Loucy (cell line): ENCODE data around the gene KIF2C.

ENCODE experiments used
- H2AFZ ChIP-seq: fragments of 200-600 bp; sonication (generic); 2 replicates; pipeline ENCODE4 v1.6.0; 2016; ENCODE audit warnings: antibody characterized with exemption, mild to moderate bottlenecking, low read length, moderate library complexity
- H3F3A ChIP-seq: fragments of 200-600 bp; 2 replicates; pipeline ENCODE4 v1.6.0; 2016; ENCODE audit warnings: antibody characterized with exemption, low read depth, mild to moderate bottlenecking
- H3K27me3 ChIP-seq: fragments of 200-600 bp; sonication (generic); 2 replicates; pipeline ENCODE4 v1.6.1; 2014; ENCODE audit warnings: low read length, mild to moderate bottlenecking; ENCODE audit not compliant: insufficient read depth, poor library complexity, severe bottlenecking
- H3K36me3 ChIP-seq: fragments of 200-600 bp; sonication (generic); 2 replicates; pipeline ENCODE4 v1.6.1; 2016; ENCODE audit warnings: low read length; ENCODE audit not compliant: insufficient read depth
- H3K4me1 ChIP-seq: fragments of 200-600 bp; sonication (generic); 2 replicates; pipeline ENCODE4 v1.5.1; 2014; ENCODE audit warnings: low read length, mild to moderate bottlenecking; ENCODE audit not compliant: insufficient read depth, poor library complexity, severe bottlenecking
- H3K4me2 ChIP-seq: fragments of 200-600 bp; sonication (generic); 2 replicates; pipeline ENCODE4 v1.6.0; 2014; ENCODE audit warnings: antibody characterized with exemption, low read length, low read depth, mild to moderate bottlenecking; ENCODE audit not compliant: poor library complexity, severe bottlenecking
- H3K4me3 ChIP-seq: fragments of 200-600 bp; sonication (generic); 2 replicates; pipeline ENCODE4 v1.5.1; 2014; ENCODE audit warnings: low read length, mild to moderate bottlenecking, mixed read lengths; ENCODE audit not compliant: poor library complexity, severe bottlenecking
- H3K79me2 ChIP-seq: fragments of 200-600 bp; sonication (generic); 2 replicates; pipeline ENCODE4 v1.6.1; 2014; ENCODE audit warnings: low read length; ENCODE audit not compliant: insufficient read depth
- H3K9ac ChIP-seq: fragments of 200-600 bp; sonication (generic); 2 replicates; pipeline ENCODE4 v1.6.0; 2014; ENCODE audit warnings: mild to moderate bottlenecking, low read depth, low read length, moderate library complexity; ENCODE audit not compliant: poor library complexity, severe bottlenecking
- H3K9me2 ChIP-seq: fragments of 200-600 bp; sonication (generic); replicated peaks from 2 replicates; pipeline ENCODE4 v1.6.1; 2016; ENCODE audit warnings: low read depth, low read length, mixed read lengths
- H3K9me3 ChIP-seq: fragments of 200-600 bp; sonication (generic); 2 replicates; pipeline ENCODE4 v1.6.1; 2014; ENCODE audit warnings: mild to moderate bottlenecking, antibody characterized with exemption, low read length, low read depth; ENCODE audit not compliant: insufficient read depth
- H4K20me1 ChIP-seq: fragments of 200-600 bp; sonication (generic); 2 replicates; pipeline ENCODE4 v1.6.0; 2014; ENCODE audit warnings: antibody characterized with exemption, low read length, mild to moderate bottlenecking; ENCODE audit not compliant: insufficient read depth, poor library complexity, severe bottlenecking
- EZH2phosphoT487 ChIP-seq: fragments of 200-600 bp; IDR thresholded peaks from 2 replicates; pipeline ENCODE4 v1.6.1; 2018; ENCODE audit warnings: antibody characterized with exemption, mild to moderate bottlenecking, moderate library complexity, borderline replicate concordance
- TF ChIP-seq, protein P1 (sequence below): fragments of 200-600 bp; sonication (generic); conservative IDR thresholded peaks from 2 replicates; pipeline ENCODE4 v1.5.1; 2014; ENCODE audit warnings: mild to moderate bottlenecking, antibody characterized with exemption, low read length

Gene KIF2C

DNA sequence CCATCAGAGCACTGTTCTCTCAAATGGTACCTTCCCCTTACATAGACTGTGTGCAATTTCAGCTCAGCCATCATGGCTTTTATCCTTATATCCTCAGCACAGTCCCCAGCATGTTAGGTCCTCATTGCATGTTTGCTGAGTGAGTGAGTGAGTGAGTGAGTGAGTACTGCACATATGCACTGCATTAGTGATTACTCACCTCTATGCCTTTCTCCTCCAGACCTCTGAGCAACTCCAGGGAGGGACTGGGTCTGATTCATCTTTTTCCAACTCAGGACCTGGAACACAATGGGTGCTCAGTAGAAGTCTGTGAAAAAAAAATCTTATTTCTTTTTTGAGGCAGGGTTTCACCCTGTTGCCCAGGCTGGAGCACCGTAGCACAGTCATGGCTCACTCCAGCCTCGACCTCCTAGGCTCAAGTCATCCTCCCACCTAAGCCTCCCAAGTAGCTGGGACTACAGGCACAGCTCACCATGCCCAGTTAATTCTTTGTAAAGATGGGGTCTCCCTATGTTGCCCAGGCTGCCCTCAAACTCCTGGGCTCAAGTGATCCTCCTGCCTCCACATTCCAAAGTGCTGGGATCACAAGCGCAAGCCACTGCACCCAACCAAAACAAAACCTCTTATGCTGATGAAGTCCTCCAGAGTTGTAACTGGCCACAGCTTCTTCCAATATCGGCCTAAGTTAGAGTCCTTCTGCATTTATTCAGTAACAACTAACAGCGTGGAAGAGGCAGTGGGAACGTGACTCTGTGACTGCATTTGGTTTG, 32.3 kb upstream of the KIF2C start:
- no peak overlapping the region for H2AFZ ChIP-seq

GRCh38 chr1:44707959-44708831, 31.4 kb upstream of the KIF2C start:
- H3K4me1 ChIP-seq: no peaks in the 10 kb centered on the region
- H2AFZ ChIP-seq: peak overlapping the region; percentile 68
- no peak overlapping the region for H3K9ac ChIP-seq

More for the DNA sequence above, 32.3 kb upstream of the KIF2C start:
- Histone ChIP-seq H4K20me1 (no peaks in the 10 kb centered on the region), H3K9ac (no peak overlapping the region), H3K9me3 (no peaks in the 10 kb centered on the region), H3F3A (no peaks in the 10 kb centered on the region), H3K4me3 (no peak overlapping the region), H3K36me3 (no peaks in the 10 kb centered on the region), H3K27me3 (no peaks in the 10 kb centered on the region), H3K4me2 (no peak overlapping the region), H3K4me1 (no peaks in the 10 kb centered on the region), H3K79me2 (no peaks in the 10 kb centered on the region), H3K9me2 (no peaks in the 10 kb centered on the region)
- TF ChIP-seq, protein P1, sequence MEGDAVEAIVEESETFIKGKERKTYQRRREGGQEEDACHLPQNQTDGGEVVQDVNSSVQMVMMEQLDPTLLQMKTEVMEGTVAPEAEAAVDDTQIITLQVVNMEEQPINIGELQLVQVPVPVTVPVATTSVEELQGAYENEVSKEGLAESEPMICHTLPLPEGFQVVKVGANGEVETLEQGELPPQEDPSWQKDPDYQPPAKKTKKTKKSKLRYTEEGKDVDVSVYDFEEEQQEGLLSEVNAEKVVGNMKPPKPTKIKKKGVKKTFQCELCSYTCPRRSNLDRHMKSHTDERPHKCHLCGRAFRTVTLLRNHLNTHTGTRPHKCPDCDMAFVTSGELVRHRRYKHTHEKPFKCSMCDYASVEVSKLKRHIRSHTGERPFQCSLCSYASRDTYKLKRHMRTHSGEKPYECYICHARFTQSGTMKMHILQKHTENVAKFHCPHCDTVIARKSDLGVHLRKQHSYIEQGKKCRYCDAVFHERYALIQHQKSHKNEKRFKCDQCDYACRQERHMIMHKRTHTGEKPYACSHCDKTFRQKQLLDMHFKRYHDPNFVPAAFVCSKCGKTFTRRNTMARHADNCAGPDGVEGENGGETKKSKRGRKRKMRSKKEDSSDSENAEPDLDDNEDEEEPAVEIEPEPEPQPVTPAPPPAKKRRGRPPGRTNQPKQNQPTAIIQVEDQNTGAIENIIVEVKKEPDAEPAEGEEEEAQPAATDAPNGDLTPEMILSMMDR: no peak
- TF ChIP-seq EZH2phosphoT487: no peak

GRCh38 chr1:44713321-44713781, 26.3 kb upstream of the KIF2C start:
- Histone ChIP-seq H3K4me1 (peaks cover 3% of the 10 kb centered on the region), H3K4me3 (no peak overlapping the region), H3K79me2 (no peaks in the 10 kb centered on the region), H3K4me2 (no peak overlapping the region), H3K9me2 (no peaks in the 10 kb centered on the region), H3K9ac (no peak overlapping the region), H2AFZ (no peak overlapping the region), H3K36me3 (no peaks in the 10 kb centered on the region), H4K20me1 (no peaks in the 10 kb centered on the region), H3K9me3 (no peaks in the 10 kb centered on the region), H3F3A (no peaks in the 10 kb centered on the region), H3K27me3 (no peaks in the 10 kb centered on the region)
- TF ChIP-seq EZH2phosphoT487: no peak
- TF ChIP-seq, protein P1: no peak

More at GRCh38 chr1:44707959-44708831, 31.4 kb upstream of the KIF2C start:
- Histone ChIP-seq H3K9me2 (no peaks in the 10 kb centered on the region), H4K20me1 (no peaks in the 10 kb centered on the region), H3K79me2 (no peaks in the 10 kb centered on the region), H3K9me3 (no peaks in the 10 kb centered on the region), H3F3A (no peaks in the 10 kb centered on the region), H3K36me3 (no peaks in the 10 kb centered on the region), H3K4me2 (peak overlapping the region; percentile 44), H3K4me3 (peak overlapping the region; percentile 27), H3K27me3 (no peaks in the 10 kb centered on the region)
- TF ChIP-seq EZH2phosphoT487: no peak
- TF ChIP-seq, protein P1: peak; percentile 85
